Panc1 (cell line): ENCODE measurements around the gene FHIT. TPM values are rescaled to one million over a fixed set of nuclear protein-coding genes. Genes with fewer than 3 reads are reported as not detected.

ENCODE experiments used
- ATAC-seq: fragments of 200-7000 bp; cut with Tn5 transposase; 2 replicates; pipeline ENCODE4 v1.9.1; 2020; ENCODE audit warnings: mild to moderate bottlenecking, moderate library complexity
- BruUV-seq: library from RNA; stranded (reverse); fragments of 400-500 nt; replicated peaks from 2 replicates; lab custom pipeline; 2021; lab: Mats Ljungman, UMichigan
- CTCF ChIA-PET: fragments of 300-600 bp; sonication (Branson Sonifier 250); formaldehyde crosslinking; loops from one replicate; lab custom pipeline; 2022; ENCODE audit warnings: antibody characterized with exemption; lab: Charles Lee
- POLR2A ChIA-PET: fragments of 300-600 bp; sonication (Branson Sonifier 250); formaldehyde crosslinking; loops from one replicate; lab custom pipeline; 2022; ENCODE audit warnings: antibody characterized with exemption; lab: Charles Lee
- DNase-seq: peaks from one replicate; pipeline ENCODE4 v3.0.0-alpha.2; 2010; ENCODE audit warnings: low read depth, low spot score
- H3K27ac ChIP-seq: 2 replicates; pipeline ENCODE4 v1.5.1; 2011; ENCODE audit warnings: mild to moderate bottlenecking, low read length, inconsistent platforms
- H3K27me3 ChIP-seq: fragments of 200-500 bp; sonication (Bioruptor generic); 2 replicates; pipeline ENCODE4 v1.6.0; 2014; ENCODE audit warnings: low read length, inconsistent platforms; ENCODE audit not compliant: control insufficient read depth, insufficient read depth
- H3K36me3 ChIP-seq: fragments of 200-500 bp; sonication (Bioruptor generic); 2 replicates; pipeline ENCODE4 v1.5.1; 2014; ENCODE audit warnings: inconsistent platforms, mild to moderate bottlenecking, low read length, moderate library complexity; ENCODE audit not compliant: control insufficient read depth, insufficient read depth
- H3K4me1 ChIP-seq: 2 replicates; pipeline ENCODE4 v1.5.1; 2011; ENCODE audit warnings: inconsistent platforms, mild to moderate bottlenecking, low read length, moderate library complexity; ENCODE audit not compliant: control insufficient read depth, insufficient read depth
- H3K4me3 ChIP-seq, 2 experiments: 2 replicates each; pipeline ENCODE4 v1.5.1; 2011 to 2012; ENCODE audit warnings: low read depth in 2 of 2, low read length in 2 of 2, mild to moderate bottlenecking in 2 of 2, inconsistent platforms in 1 of 2, moderate library complexity in 1 of 2
- H3K9me3 ChIP-seq: fragments of 200-500 bp; sonication (Bioruptor generic); 2 replicates; pipeline ENCODE4 v1.5.1; 2014; ENCODE audit warnings: low read depth, mild to moderate bottlenecking, inconsistent platforms, low read length, moderate library complexity; ENCODE audit not compliant: control insufficient read depth, insufficient read depth
- CTCF ChIP-seq: fragments of 450-650 bp; IDR thresholded peaks from 2 replicates; pipeline ENCODE4 v1.5.1; 2017; ENCODE audit warnings: mild to moderate bottlenecking
- POLR2AphosphoS5 ChIP-seq: IDR thresholded peaks from 2 replicates; pipeline ENCODE4 v1.6.1; 2012; ENCODE audit warnings: mild to moderate bottlenecking, low read depth, low read length, moderate library complexity
- REST ChIP-seq, 2 experiments: IDR thresholded peaks; 2 replicates each; pipeline ENCODE4 v1.6.1; 2011 to 2012; ENCODE audit warnings: low read depth in 2 of 2, control low read depth in 1 of 2, low read length in 1 of 2, mild to moderate bottlenecking in 1 of 2, moderate library complexity in 1 of 2; ENCODE audit not compliant: insufficient read depth in 1 of 2
- SIN3A ChIP-seq: IDR thresholded peaks from 2 replicates; pipeline ENCODE4 v1.6.1; 2012; ENCODE audit warnings: low read depth, mild to moderate bottlenecking, low read length, moderate library complexity, borderline replicate concordance; ENCODE audit not compliant: insufficient read depth
- TCF7L2 ChIP-seq: IDR thresholded peaks from 2 replicates; pipeline ENCODE4 v1.6.1; 2011; ENCODE audit warnings: mild to moderate bottlenecking, low read depth, low read length, inconsistent platforms
- in situ Hi-C: cut with HindIII; loops from 2 replicates; pipeline ENCODE4 v1.10.0; 2016; ENCODE audit warnings: low sequenced_read_pairs, low pct_unique_long_range_greater_than_20kb
- intact Hi-C: fragments of 100-400 bp; cut with micrococcal nuclease; formaldehyde crosslinking; loops from one replicate; pipeline ENCODE4 v1.10.0; 2022; ENCODE audit not compliant: unreplicated experiment
- total RNA-seq: library from RNA; stranded (reverse); gene quantifications from one replicate; pipeline ENCODE4 v1.2.1, GENCODE V29; 2021; ENCODE audit not compliant: unreplicated experiment

FHIT gene
- total RNA-seq, 1 experiment from 2014 or later = 2.2 TPM

GRCh38 chr3:60933824-60934223 is 317.4 kb downstream of the FHIT start:
- H3K4me3 ChIP-seq = no peak overlapping the region
- H3K9me3 ChIP-seq = no peaks in the 10 kb centered on the region
- ChIA-PET CTCF (no interaction called here), POLR2A (no interaction called here)
- H3K27ac ChIP-seq = no peak overlapping the region
- no peaks in the 10 kb centered on the region for H3K36me3 ChIP-seq
- in situ Hi-C loops = no loop called here
- ATAC-seq = no peak
- H3K4me1 ChIP-seq = no peaks in the 10 kb centered on the region
- no TSS peak for BruUV-seq
- intact Hi-C loops = no loop called here
- DNase-seq = no peak
- TF ChIP-seq CTCF = no peak
- TF ChIP-seq TCF7L2 = no peak
- TF ChIP-seq SIN3A = no peak
- no peak for TF ChIP-seq REST (IDR thresholded peaks at IDR 0.05; ENCODE audit: insufficient read depth in 1 of 2, low read depth in 2 of 2, low read length in 1 of 2)
- no peak for TF ChIP-seq POLR2AphosphoS5
- H3K27me3 ChIP-seq = no peaks in the 10 kb centered on the region

- TF ChIP-seq TCF7L2 (no peak), SIN3A (no peak), REST (IDR thresholded peaks at IDR 0.05; ENCODE audit: insufficient read depth in 1 of 2, low read depth in 2 of 2, low read length in 1 of 2) (no peak), CTCF (no peak), POLR2AphosphoS5 (no peak)
- in situ Hi-C loops (no loop called here), intact Hi-C loops (no loop called here)
- DNase-seq (no peak), ATAC-seq (no peak)
- no peak overlapping the region for H3K27ac ChIP-seq
- no peaks in the 10 kb centered on the region for H3K9me3 ChIP-seq
- no TSS peak for BruUV-seq
- no peaks in the 10 kb centered on the region for H3K36me3 ChIP-seq
- H3K4me3 ChIP-seq = no peak overlapping the region
- H3K27me3 ChIP-seq = no peaks in the 10 kb centered on the region
- CTCF ChIA-PET = no interaction called here
- POLR2A ChIA-PET = no interaction called here
- no peaks in the 10 kb centered on the region for H3K4me1 ChIP-seq
Observed at GRCh38 chr3:60932643-60933042, 318.6 kb downstream of the FHIT start.
